DOHH2 (cell line): ENCODE measurements around the gene TM4SF18.
A peak's percentile ranks its signal among the peaks of the same experiment; 100 is the strongest.

Source experiments
- H3F3A ChIP-seq: fragments of 200-600 bp; sonication (generic), shearing (Covaris generic); 2 replicates; pipeline ENCODE4 v1.6.0; 2016; ENCODE audit warnings: antibody characterized with exemption, mild to moderate bottlenecking; ENCODE audit not compliant: control insufficient read depth, insufficient read depth
- H3K27ac ChIP-seq: fragments of 200-600 bp; sonication (generic); 2 replicates; pipeline ENCODE4 v1.5.1; 2014; ENCODE audit warnings: low read depth, mild to moderate bottlenecking, low read length, moderate library complexity
- H3K27me3 ChIP-seq: fragments of 200-600 bp; sonication (generic); 2 replicates; pipeline ENCODE4 v1.6.1; 2014; ENCODE audit warnings: mild to moderate bottlenecking, low read length, mixed read lengths; ENCODE audit not compliant: control insufficient read depth
- H3K36me3 ChIP-seq: fragments of 200-600 bp; sonication (generic); 2 replicates; pipeline ENCODE4 v1.6.1; 2014; ENCODE audit warnings: mild to moderate bottlenecking, low read length, moderate library complexity, mixed read lengths; ENCODE audit not compliant: control insufficient read depth
- H3K4me1 ChIP-seq: fragments of 200-600 bp; sonication (generic); 2 replicates; pipeline ENCODE4 v1.6.1; 2014; ENCODE audit warnings: mild to moderate bottlenecking, low read length, mixed read lengths; ENCODE audit not compliant: control insufficient read depth
- H3K4me2 ChIP-seq: fragments of 200-600 bp; sonication (generic); 2 replicates; pipeline ENCODE4 v1.6.0; 2014; ENCODE audit warnings: mild to moderate bottlenecking, low read length, moderate library complexity
- H3K4me3 ChIP-seq: fragments of 200-600 bp; sonication (generic); 2 replicates; pipeline ENCODE4 v1.5.1; 2014; ENCODE audit warnings: mild to moderate bottlenecking, low read length, mixed read lengths
- H3K79me2 ChIP-seq: fragments of 200-600 bp; sonication (generic); 2 replicates; pipeline ENCODE4 v1.6.1; 2014; ENCODE audit warnings: mild to moderate bottlenecking, low read length, mixed read lengths; ENCODE audit not compliant: control insufficient read depth
- H3K9me2 ChIP-seq: fragments of 200-600 bp; sonication (generic); replicated peaks from 2 replicates; pipeline ENCODE4 v1.6.1; 2014; ENCODE audit warnings: mild to moderate bottlenecking, low read length, mixed read lengths; ENCODE audit not compliant: control insufficient read depth
- H3K9me3 ChIP-seq: fragments of 200-600 bp; sonication (generic); 2 replicates; pipeline ENCODE4 v1.6.1; 2014; ENCODE audit warnings: antibody characterized with exemption, low read length, mixed read lengths; ENCODE audit not compliant: control insufficient read depth, insufficient read depth
- H4K20me1 ChIP-seq: fragments of 200-600 bp; sonication (generic); 2 replicates; pipeline ENCODE4 v1.6.0; 2014; ENCODE audit warnings: low read depth, mild to moderate bottlenecking, antibody characterized with exemption, low read length, moderate library complexity; ENCODE audit not compliant: control insufficient read depth, insufficient read depth
- EZH2phosphoT487 ChIP-seq: fragments of 200-600 bp; sonication (generic); IDR thresholded peaks from 2 replicates; pipeline ENCODE4 v1.6.1; 2017; ENCODE audit warnings: borderline replicate concordance, mild to moderate bottlenecking, antibody characterized with exemption, low read length, moderate library complexity, mixed read lengths
- TF ChIP-seq, protein P1 (sequence below): fragments of 200-600 bp; sonication (generic); IDR thresholded peaks from one replicate; pipeline ENCODE4 v1.5.1; 2014; ENCODE audit warnings: antibody characterized with exemption, mild to moderate bottlenecking, low read depth, low read length; ENCODE audit not compliant: poor library complexity, severe bottlenecking

Gene TM4SF18

DNA sequence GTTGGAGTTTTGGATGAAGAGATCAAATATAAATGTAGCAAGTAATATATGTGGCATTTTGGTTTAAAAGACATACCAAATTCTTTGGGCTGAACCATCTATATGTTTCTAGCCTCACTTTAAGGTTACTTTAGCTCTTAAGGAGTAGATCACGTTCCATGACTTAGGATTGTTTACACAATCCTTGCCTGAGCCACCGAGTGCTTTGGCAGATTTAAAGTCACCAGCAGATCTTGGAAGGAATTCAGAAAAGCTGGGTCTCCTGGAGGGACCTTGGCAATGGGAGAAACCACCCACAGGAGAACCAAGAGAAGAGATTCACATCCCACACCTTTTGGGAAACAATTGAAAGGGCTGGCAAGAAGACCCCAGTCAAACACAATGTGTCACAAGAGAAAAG, 54.5 kb downstream of the TM4SF18 start:
- no peak for TF ChIP-seq EZH2phosphoT487
- TF ChIP-seq, protein P1, sequence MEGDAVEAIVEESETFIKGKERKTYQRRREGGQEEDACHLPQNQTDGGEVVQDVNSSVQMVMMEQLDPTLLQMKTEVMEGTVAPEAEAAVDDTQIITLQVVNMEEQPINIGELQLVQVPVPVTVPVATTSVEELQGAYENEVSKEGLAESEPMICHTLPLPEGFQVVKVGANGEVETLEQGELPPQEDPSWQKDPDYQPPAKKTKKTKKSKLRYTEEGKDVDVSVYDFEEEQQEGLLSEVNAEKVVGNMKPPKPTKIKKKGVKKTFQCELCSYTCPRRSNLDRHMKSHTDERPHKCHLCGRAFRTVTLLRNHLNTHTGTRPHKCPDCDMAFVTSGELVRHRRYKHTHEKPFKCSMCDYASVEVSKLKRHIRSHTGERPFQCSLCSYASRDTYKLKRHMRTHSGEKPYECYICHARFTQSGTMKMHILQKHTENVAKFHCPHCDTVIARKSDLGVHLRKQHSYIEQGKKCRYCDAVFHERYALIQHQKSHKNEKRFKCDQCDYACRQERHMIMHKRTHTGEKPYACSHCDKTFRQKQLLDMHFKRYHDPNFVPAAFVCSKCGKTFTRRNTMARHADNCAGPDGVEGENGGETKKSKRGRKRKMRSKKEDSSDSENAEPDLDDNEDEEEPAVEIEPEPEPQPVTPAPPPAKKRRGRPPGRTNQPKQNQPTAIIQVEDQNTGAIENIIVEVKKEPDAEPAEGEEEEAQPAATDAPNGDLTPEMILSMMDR, result no peak
- no peak overlapping the region for H3K4me3 ChIP-seq

GRCh38 chr3:149277331-149277813, 56.1 kb downstream of the TM4SF18 start:
- Histone ChIP-seq H3F3A (no peaks in the 10 kb centered on the region), H3K4me2 (peak overlapping the region; percentile 73), H3K4me1 (peaks cover 24% of the 10 kb centered on the region), H3K9me3 (no peaks in the 10 kb centered on the region), H3K27ac (peak overlapping the region; percentile 26; the same call in 1 of the 2 replicates), H3K9me2 (no peaks in the 10 kb centered on the region), H3K36me3 (no peaks in the 10 kb centered on the region), H4K20me1 (no peaks in the 10 kb centered on the region), H3K79me2 (no peaks in the 10 kb centered on the region), H3K4me3 (peak overlapping the region; percentile 62), H3K27me3 (no peaks in the 10 kb centered on the region)
- TF ChIP-seq EZH2phosphoT487, result no peak
- TF ChIP-seq, protein P1, result no peak

More for the DNA sequence above, 54.5 kb downstream of the TM4SF18 start:
- no peaks in the 10 kb centered on the region for H3F3A ChIP-seq
- no peak overlapping the region for H3K4me2 ChIP-seq
- peaks cover 20% of the 10 kb centered on the region for H3K4me1 ChIP-seq
- no peaks in the 10 kb centered on the region for H3K9me3 ChIP-seq
- no peaks in the 10 kb centered on the region for H4K20me1 ChIP-seq
- no peaks in the 10 kb centered on the region for H3K36me3 ChIP-seq
- no peaks in the 10 kb centered on the region for H3K79me2 ChIP-seq
- no peaks in the 10 kb centered on the region for H3K27me3 ChIP-seq
- H3K9me2 ChIP-seq, result no peaks in the 10 kb centered on the region
- no peak overlapping the region for H3K27ac ChIP-seq

DNA sequence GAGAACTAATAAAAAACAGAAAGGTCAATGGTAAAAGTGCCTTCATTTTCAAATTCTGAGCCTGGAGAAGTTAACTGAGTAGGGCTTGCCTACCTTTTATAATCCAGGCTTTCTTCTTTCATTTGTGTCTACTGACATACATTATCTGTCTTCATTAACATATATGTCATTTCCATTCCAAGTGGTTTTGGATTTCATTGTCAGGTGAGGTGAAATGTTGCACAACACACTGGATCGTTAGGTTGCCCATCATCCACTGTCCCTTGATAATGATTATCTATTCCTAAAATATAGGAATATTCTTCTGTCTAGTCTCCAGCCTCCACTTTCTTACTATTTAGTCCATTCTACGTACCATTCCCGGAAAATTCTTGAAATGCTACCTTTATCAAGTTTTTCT, 56.8 kb downstream of the TM4SF18 start:
- Histone ChIP-seq H3K27me3 (no peaks in the 10 kb centered on the region), H4K20me1 (no peaks in the 10 kb centered on the region), H3K36me3 (no peaks in the 10 kb centered on the region), H3K4me1 (peaks cover 24% of the 10 kb centered on the region), H3K79me2 (no peaks in the 10 kb centered on the region), H3K4me3 (no peak overlapping the region), H3K9me3 (no peaks in the 10 kb centered on the region), H3K4me2 (peak overlapping the region; percentile 73), H3K27ac (no peak overlapping the region), H3K9me2 (no peaks in the 10 kb centered on the region), H3F3A (no peaks in the 10 kb centered on the region)
- TF ChIP-seq, protein P1, result no peak
- TF ChIP-seq EZH2phosphoT487, result no peak

DNA sequence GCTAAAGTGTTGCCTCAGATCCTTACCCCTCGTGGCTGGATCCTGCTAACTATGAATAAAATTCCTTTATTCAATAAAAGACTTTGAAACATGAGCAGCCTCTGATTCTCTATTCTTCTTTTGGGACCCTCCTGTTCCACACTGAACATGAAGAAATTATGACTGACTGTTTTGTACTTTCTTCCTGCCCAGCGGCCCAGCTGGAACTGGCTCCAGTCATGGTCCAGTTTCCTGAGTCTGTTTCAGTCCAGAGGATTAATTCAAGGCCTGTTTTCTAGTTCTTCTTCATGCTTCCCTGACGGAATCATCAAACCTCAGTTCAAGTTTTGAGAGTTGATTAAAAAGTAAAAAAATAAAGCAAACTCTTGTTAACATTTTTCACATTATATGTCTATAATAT, 59.2 kb downstream of the TM4SF18 start:
- no peaks in the 10 kb centered on the region for H3K27me3 ChIP-seq
- no peak overlapping the region for H3K4me2 ChIP-seq
- peaks cover 17% of the 10 kb centered on the region for H3K4me1 ChIP-seq
- H4K20me1 ChIP-seq, result no peaks in the 10 kb centered on the region
- H3K27ac ChIP-seq, result no peak overlapping the region
- no peaks in the 10 kb centered on the region for H3K9me2 ChIP-seq
- H3K4me3 ChIP-seq, result no peak overlapping the region
- H3F3A ChIP-seq, result no peaks in the 10 kb centered on the region
- no peaks in the 10 kb centered on the region for H3K79me2 ChIP-seq
- no peaks in the 10 kb centered on the region for H3K9me3 ChIP-seq
- no peaks in the 10 kb centered on the region for H3K36me3 ChIP-seq
- TF ChIP-seq, protein P1, result no peak
- TF ChIP-seq EZH2phosphoT487, result no peak
